ENCODE data around the gene ZDHHC14.
A peak's percentile ranks its signal among the peaks of the same experiment; 100 is the strongest.
"Not testable (repeated sequence)": the region's sequence is repeated elsewhere in the genome, so short reads cannot be mapped to it uniquely, and the experiment has no call there.

Gene ZDHHC14

DNA sequence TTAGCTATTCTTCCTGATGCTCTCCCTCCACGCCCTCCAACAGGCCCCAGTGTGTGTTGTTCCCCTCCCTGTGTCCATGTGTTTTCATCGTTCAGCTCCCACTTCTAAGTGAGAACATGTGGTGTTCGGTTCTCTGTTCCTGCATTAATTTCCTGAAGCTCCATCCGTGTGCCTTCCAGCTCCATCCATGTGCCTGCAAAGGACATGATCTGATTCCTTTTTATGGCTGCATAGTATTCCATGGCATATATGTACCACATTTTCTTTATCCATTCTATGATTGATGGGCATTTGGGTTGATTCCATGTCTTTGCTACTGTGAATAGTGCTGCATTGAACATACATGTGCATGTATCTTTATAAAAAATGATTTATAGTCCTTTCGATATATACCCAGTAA is 27.4 kb downstream of the ZDHHC14 start:
- not testable (repeated sequence) for DNase-seq

- no peak for DNase-seq
Observed at GRCh38 chr6:157410045-157410444, 29.1 kb downstream of the ZDHHC14 start.

DNA sequence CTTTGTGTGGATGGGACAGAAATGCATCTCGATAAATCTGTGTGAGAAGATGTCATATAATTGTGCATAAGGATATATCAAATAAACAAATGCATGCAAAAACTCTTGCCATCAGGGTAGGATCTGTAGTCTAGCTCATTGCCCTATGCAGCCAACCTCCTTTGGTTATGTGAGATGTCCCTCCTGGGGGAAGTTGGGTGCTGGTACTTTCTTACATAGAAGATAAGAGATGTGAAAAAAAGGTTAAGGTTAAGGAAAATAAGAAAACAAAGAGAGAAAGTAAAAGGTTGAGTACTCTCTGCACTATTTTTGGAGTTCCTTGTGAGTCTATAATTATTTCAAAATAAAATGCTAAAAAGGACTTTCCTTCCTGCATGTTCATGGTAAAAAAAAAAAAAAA is 30.4 kb downstream of the ZDHHC14 start:
- no peak for DNase-seq

GRCh38 chr6:157412791-157413190 is 31.8 kb downstream of the ZDHHC14 start:
- no peak for DNase-seq

- no peak for DNase-seq
Observed at GRCh38 chr6:157420497-157420896, 39.5 kb downstream of the ZDHHC14 start.

DNA sequence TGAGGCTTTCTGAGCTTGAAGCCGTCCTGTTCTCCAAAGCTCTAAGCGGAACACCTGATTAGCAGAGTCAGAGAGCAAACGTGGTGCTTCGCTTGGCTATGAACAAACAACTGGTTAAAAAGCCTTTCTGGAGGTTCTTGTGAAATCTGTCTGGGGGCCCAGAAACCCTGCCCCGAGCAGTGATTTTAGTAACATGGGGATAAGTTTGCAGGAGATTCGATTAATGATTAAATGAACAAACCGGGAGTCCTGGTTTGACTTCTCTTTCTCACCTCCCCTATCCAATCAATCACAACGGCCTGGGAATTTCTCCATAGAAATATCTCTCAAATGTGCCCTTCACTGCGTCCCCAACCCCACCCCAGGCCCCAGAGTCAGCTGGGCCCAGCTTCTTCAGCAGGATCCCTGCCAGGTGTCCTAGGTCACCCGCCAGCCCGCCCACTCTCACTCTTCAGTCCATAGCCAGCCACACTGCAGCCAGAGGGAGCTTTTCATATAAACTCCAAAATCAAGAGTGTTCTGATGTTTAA is 43.6 kb downstream of the ZDHHC14 start:
- DNase-seq = no peak

GRCh38 chr6:157427969-157428368 is 47.0 kb downstream of the ZDHHC14 start:
- DNase-seq = no peak

DNA sequence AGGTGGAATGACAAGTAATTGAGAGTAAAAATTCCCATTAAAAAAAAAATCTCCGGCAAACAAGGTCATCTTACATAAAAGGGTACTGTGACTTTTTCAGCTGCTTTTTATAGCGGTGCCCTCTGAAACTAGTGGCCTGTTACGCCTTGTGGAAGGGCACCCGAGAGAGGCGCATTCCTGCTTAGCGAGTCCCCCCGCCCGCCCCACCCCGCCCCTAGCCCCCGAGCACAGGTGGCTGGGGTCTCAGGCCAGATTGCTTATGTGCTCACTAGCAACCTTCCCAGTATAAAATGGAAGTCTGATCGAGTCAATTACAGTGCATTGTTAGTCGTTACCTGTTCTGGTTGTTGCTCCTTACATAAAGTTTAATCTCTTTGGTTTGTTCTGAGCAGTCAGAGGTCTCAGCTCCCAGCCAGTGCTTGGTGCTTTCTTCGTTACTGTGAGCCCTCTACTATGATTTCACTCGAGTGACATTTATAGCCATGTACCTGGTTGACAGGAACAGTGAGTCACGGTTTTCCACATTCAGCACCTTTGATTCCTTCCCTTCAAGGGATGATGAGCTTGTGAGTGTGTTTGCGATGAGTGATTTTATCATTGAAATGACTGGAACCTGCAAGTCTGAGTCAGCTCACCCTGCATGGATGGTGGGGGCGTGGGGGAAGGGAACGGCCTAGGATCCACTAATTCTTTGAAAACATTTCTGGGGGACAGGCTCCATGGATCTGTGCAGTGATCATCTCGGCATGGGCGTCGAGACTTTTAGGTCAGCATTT is 47.6 kb downstream of the ZDHHC14 start:
- DNase-seq = no peak

DNA sequence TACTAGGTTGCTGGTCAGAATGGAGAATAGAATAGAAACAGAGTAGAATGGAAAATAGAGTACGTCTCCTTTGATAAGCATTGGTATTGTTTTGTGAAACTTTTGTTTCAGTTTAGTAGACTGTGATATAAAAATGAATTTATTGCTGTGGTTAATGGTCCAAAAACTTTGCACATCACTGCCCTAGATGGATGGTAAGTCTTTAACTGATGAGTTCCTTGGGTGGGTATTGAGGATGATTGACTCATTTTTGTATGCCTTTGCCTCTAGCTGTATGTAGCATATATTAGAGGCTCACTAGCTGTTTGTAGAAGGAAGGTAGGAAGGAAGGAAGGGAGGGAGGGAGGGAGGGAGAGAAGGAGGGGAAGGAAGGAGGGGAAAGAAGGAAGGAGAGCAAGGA is 48.3 kb downstream of the ZDHHC14 start:
- no peak for DNase-seq

GRCh38 chr6:157430834-157431233 is 49.8 kb downstream of the ZDHHC14 start:
- no peak for DNase-seq

- DNase-seq = no peak
Observed at GRCh38 chr6:157432231-157432891, 51.4 kb downstream of the ZDHHC14 start.

DNA sequence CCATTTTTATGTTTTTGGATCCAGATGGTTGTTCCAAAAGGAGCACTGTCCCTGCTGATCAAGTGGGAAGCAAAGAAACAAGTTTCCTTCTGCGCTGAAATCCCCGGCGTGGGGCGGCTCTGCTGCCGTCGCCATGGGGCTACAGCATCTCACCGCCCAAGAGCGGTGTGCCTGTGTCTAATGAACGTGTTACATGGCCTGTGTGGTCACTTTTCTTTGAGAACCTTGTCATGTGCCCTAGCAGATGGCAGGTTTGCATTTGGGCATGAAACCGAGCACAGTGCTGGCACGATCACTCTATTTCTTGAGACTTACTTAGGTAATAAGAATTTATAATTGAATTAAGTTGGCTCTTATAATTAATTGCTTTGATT is 51.9 kb downstream of the ZDHHC14 start:
- no peak for DNase-seq

DNA sequence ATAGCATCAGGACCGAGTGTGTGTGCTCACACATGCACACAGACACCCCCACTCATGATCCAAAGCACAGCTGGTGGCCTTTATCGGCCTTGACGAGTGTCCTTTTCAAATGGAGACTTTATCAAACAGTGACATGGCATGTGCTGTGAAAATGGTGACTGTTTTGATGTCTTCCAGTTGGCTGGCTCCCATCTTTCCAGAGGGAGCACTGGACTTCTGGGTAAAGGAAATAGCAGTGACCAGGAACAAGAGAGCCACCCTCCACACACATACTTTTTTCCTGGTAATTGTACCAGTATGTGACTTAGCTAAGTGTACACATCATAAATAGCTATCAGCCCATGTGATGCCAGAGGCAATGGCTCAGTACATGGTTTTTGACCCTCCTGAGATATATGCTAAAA is 52.7 kb downstream of the ZDHHC14 start:
- DNase-seq = no peak

DNA sequence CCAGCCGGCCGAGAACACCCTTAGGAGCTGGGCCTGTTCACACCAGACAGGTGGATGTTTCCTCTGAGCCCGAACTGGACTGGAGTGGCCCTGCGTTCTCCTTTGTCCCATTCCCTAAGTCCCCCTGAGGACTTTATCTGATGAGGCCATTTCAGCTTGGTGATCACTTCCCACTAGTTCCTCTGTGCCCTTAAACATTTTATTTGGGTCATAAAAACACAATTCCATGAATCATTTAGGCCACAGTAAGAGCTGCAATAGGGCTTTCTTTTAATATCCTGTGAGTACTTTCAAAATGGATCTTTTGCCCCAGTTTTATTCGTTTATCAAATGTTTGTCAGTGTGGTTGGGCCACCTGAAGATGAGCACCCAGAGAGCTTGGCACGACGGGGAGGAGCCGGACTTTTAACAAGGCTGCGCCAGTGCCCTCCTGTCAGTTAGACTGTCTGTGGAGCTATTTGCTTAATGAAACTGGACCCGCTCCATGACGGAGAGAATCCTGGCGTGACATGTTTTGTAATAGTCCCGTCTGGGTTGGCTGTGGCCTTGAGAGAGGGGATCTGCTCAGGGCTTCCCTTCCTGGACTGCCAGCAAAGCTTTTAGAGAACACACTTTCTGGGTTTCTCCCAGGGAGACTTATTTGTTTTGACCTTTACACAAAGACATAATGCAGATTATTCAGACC is 53.5 kb downstream of the ZDHHC14 start:
- DNase-seq = peak; percentile 60

- peak; percentile 38 for DNase-seq
Observed at GRCh38 chr6:157436219-157436943, 55.4 kb downstream of the ZDHHC14 start.

DNA sequence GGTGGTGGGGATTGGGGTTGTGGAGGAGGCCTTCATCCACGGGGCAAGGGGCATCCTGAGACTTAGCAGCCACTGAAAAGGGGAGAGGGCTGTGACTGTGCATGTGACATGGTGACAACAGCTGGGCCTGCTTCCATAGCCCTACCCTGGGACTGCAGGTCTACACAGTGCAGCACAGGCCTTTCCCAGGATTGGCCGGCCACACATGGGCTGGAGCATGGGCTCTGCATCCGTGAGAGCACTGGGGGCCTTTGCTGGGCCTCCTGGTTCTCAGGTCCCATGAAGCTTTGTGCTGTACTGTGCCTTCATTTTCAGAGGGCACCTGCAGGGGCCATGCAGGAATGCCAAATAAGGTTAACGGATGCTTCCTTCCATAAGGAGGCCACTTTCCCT is 56.0 kb downstream of the ZDHHC14 start:
- no peak for DNase-seq

DNA sequence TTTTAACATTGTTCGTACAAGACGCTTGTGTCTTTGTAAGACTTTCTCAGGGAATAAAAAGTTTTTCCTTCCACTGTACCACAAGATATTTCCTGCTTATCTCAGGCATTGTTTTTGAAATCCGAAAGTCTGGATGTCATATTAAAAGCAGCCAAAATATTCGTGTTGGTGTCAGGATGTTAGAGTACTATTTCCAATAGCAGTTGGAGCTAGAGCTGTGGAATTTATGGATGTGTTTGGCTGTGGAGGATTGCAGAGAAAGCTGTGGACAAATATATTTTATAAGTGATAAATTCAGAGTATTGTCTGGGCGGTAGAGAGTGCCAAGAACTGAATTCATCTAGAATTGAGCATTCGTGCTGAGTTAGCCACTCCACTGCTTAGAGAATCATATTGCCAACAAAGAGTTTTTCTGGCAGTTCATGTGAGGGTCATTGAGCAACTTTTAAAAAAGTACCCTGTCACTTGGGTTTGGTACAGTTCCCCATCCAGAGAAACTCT is 57.7 kb downstream of the ZDHHC14 start:
- no peak for DNase-seq

DNA sequence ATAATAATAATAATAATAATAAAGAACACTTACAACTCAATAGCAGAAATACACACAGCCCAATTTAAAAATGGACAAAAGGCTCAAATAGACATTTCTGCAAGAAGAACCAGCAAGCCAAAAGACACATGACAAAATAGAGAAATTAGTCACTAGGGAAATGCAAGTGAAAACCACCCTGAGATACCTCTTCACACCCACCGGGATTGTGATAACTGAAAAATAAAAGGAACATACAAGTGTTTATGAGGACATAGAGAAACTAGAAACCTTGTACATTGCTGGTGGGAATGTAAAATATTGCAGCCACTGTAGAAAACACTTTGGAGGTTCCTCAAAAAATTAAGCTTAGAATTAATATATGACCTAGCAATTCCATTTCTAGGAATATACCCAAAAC is 59.2 kb downstream of the ZDHHC14 start:
- no peak for DNase-seq

GRCh38 chr6:157442291-157442690 is 61.3 kb downstream of the ZDHHC14 start:
- no peak for DNase-seq

- DNase-seq = no peak
Observed at GRCh38 chr6:157443066-157443800, 62.2 kb downstream of the ZDHHC14 start.

- DNase-seq = no peak
Observed at GRCh38 chr6:157445277-157446009, 64.5 kb downstream of the ZDHHC14 start.
